C4-2B (cell line): Measurements from ENCODE around the gene GALNT11.

Experiments
- CTCF ChIP-seq: fragments of 450-650 bp; conservative IDR thresholded peaks from 2 replicates; pipeline ENCODE4 v1.5.1; 2017; ENCODE audit warnings: mild to moderate bottlenecking
- ZFX ChIP-seq: fragments of 450-650 bp; IDR thresholded peaks from 2 replicates; pipeline ENCODE4 v1.6.1; 2017

- TF ChIP-seq CTCF (no peak), ZFX (no peak)
Observed at GRCh38 chr7:152105205-152105604, 79.7 kb downstream of the GALNT11 start.
